Measurements from ENCODE around the gene CFAP77. TPM values are rescaled to one million over a fixed set of nuclear protein-coding genes. Genes with fewer than 3 reads are reported as not detected.

CFAP77 gene
- total RNA-seq, 2 experiments from 2014 or later, result not detected

DNA sequence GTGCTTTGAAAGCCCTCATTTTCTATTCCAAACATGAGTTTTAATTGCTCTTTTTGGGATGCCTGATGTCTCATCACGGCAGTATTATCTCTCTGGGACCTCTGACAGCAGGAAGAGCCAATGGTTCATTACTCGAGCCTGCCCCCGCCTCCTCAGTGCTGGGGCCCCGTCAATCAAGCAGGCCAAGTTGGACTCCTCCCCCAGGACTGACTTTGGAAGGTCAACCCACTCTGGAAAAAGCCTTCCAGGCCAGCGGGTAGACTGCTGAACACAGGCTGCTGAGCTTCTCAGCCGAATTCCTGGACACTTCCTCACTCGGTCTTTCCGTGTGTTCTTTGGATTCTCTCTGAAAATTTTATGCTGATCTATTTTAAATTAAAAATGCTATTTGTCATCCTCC lies 162.9 kb downstream of the CFAP77 start:
- ChIA-PET CTCF (no interaction called here), POLR2A (no interaction called here)
- no peak overlapping the region for H3K4me3 Mint-ChIP-seq
- H3K9me3 Mint-ChIP-seq, result no peaks in the 10 kb centered on the region
- ATAC-seq (ENCODE audit: poor library complexity) (no peak), DNase-seq (no peak)
- TF ChIP-seq, protein P1, sequence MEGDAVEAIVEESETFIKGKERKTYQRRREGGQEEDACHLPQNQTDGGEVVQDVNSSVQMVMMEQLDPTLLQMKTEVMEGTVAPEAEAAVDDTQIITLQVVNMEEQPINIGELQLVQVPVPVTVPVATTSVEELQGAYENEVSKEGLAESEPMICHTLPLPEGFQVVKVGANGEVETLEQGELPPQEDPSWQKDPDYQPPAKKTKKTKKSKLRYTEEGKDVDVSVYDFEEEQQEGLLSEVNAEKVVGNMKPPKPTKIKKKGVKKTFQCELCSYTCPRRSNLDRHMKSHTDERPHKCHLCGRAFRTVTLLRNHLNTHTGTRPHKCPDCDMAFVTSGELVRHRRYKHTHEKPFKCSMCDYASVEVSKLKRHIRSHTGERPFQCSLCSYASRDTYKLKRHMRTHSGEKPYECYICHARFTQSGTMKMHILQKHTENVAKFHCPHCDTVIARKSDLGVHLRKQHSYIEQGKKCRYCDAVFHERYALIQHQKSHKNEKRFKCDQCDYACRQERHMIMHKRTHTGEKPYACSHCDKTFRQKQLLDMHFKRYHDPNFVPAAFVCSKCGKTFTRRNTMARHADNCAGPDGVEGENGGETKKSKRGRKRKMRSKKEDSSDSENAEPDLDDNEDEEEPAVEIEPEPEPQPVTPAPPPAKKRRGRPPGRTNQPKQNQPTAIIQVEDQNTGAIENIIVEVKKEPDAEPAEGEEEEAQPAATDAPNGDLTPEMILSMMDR (IDR thresholded peaks at IDR 0.05), result no peak
- Histone ChIP-seq H3K36me3 (ENCODE audit: insufficient read depth, low read length) (no peaks in the 10 kb centered on the region), H3K27me3 (ENCODE audit: control insufficient read depth in 1 of 2, insufficient read depth in 2 of 2, low read length in 2 of 2) (peaks cover 28 to 38% of the 10 kb centered on the region in 2 experiments), H3K4me3 (ENCODE audit: low read length) (no peak overlapping the region), H3K27ac (ENCODE audit: low read depth in 1 of 2, low read length in 2 of 2) (no peak overlapping the region), H3K9me3 (ENCODE audit: control insufficient read depth in 1 of 2, insufficient read depth in 1 of 2, low read length in 2 of 2) (peaks cover 0 to 5% of the 10 kb centered on the region in 2 experiments), H3K4me1 (ENCODE audit: insufficient read depth, low read length) (no peaks in the 10 kb centered on the region)
- H3K27ac Mint-ChIP-seq, result no peak overlapping the region
- no peaks in the 10 kb centered on the region for H3K36me3 Mint-ChIP-seq (ENCODE audit: low read depth)
- H3K27me3 Mint-ChIP-seq, result peaks cover 42% of the 10 kb centered on the region
- no peaks in the 10 kb centered on the region for H3K4me1 Mint-ChIP-seq (ENCODE audit: low read depth)
- intact Hi-C loops (cut with DNase I, micrococcal nuclease), result no loop called here

DNA sequence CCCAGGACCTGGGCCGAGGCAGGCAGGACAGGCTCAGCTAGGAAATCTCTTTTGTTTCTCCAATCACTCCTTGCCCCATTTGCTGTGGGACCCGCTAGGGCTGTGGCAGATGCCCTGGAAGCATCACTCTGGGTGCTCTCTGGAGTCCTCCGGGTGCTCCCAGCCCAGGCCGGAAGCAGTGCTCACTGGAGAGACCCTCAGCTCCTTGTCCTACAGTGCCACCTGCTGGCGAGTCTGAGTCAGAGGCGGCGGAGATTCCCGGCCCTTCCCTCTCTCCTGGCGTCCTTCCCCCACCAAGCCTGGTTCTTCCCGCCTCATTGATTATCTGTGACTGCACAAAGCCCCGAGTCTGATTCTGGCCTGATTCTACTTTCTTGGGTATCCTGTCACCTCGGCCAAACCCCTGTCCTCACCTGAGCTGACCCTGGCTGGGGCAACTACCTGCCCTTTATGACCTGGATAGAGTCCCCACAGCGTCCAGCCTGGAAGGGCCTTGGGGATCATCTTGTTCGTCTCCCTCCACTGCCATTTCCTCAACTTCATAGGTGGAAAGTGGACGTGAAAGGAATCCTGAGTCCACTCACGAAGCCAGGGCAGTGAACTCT lies 165.1 kb downstream of the CFAP77 start:
- Histone ChIP-seq H3K36me3 (ENCODE audit: insufficient read depth, low read length) (no peaks in the 10 kb centered on the region), H3K4me1 (ENCODE audit: insufficient read depth, low read length) (no peaks in the 10 kb centered on the region), H3K4me3 (ENCODE audit: low read length) (no peak overlapping the region), H3K27ac (ENCODE audit: low read depth in 1 of 2, low read length in 2 of 2) (no peak overlapping the region), H3K27me3 (ENCODE audit: control insufficient read depth in 1 of 2, insufficient read depth in 2 of 2, low read length in 2 of 2) (peaks cover 48 to 60% of the 10 kb centered on the region in 2 experiments), H3K9me3 (ENCODE audit: control insufficient read depth in 1 of 2, insufficient read depth in 1 of 2, low read length in 2 of 2) (peaks cover 0 to 16% of the 10 kb centered on the region in 2 experiments)
- Mint-ChIP-seq H3K27me3 (peaks cover 62% of the 10 kb centered on the region), H3K4me1 (ENCODE audit: low read depth) (no peaks in the 10 kb centered on the region), H3K9me3 (no peaks in the 10 kb centered on the region), H3K4me3 (no peak overlapping the region), H3K36me3 (ENCODE audit: low read depth) (no peaks in the 10 kb centered on the region), H3K27ac (no peak overlapping the region)
- TF ChIP-seq, protein P1 (IDR thresholded peaks at IDR 0.05), result no peak
- ATAC-seq (ENCODE audit: poor library complexity) (peak; percentile 52), DNase-seq (peak in 12 of 14 experiments; percentile 6 to 65 (median 20))
- ChIA-PET POLR2A (no interaction called here), CTCF (no interaction called here)
- intact Hi-C loops (cut with DNase I, micrococcal nuclease), result no loop called here

DNA sequence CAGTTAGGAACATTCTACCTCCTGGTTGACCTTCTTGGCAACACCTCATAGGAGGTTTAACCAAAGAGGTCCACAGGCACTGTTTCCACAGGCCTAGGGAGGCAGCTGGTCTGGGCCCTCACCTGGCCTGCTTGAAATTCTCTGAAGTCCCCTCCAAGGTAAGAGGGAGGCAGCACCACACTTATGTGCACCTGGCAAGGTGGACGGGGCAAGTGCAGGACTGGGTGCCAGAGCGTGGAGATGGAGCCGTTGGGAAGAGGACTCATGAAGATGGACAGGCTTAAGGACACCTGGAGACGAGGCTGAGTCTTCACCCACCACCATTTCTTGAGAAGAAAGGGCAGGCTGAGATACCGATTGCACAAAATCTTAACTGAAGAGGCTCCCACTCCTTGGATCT lies 165.8 kb downstream of the CFAP77 start:
- H3K4me3 Mint-ChIP-seq, result no peak overlapping the region
- no peak overlapping the region for H3K4me3 ChIP-seq (ENCODE audit: low read length)
- peaks cover 62% of the 10 kb centered on the region for H3K27me3 Mint-ChIP-seq
- no peaks in the 10 kb centered on the region for H3K36me3 Mint-ChIP-seq (ENCODE audit: low read depth)
- H3K27ac ChIP-seq (ENCODE audit: low read depth in 1 of 2, low read length in 2 of 2), result no peak overlapping the region
- TF ChIP-seq, protein P1 (IDR thresholded peaks at IDR 0.05), result no peak
- H3K4me1 Mint-ChIP-seq (ENCODE audit: low read depth), result no peaks in the 10 kb centered on the region
- no peaks in the 10 kb centered on the region for H3K9me3 Mint-ChIP-seq
- POLR2A ChIA-PET, result no interaction called here
- H3K27me3 ChIP-seq (ENCODE audit: control insufficient read depth in 1 of 2, insufficient read depth in 2 of 2, low read length in 2 of 2), result peaks cover 53 to 66% of the 10 kb centered on the region in 2 experiments
- no peak overlapping the region for H3K27ac Mint-ChIP-seq
- intact Hi-C loops (cut with DNase I, micrococcal nuclease), result no loop called here
- CTCF ChIA-PET, result no interaction called here
- peaks cover under 1% of the 10 kb centered on the region for H3K4me1 ChIP-seq (ENCODE audit: insufficient read depth, low read length)
- ATAC-seq (ENCODE audit: poor library complexity) (no peak), DNase-seq (no peak)
- peaks cover 0 to 21% of the 10 kb centered on the region in 2 experiments for H3K9me3 ChIP-seq (ENCODE audit: control insufficient read depth in 1 of 2, insufficient read depth in 1 of 2, low read length in 2 of 2)
- no peaks in the 10 kb centered on the region for H3K36me3 ChIP-seq (ENCODE audit: insufficient read depth, low read length)
